Fibroblast of the conjunctiva (primary cell): Measurements from ENCODE around the gene KIF3A.
A peak's percentile ranks its signal among the peaks of the same experiment; 100 is the strongest.

ENCODE experiments used
- DNase-seq: peaks from one replicate; pipeline ENCODE4 v3.0.0-alpha.2; 2010; ENCODE audit warnings: low read depth

Gene KIF3A

GRCh38 chr5:132677682-132678400, 59.5 kb downstream of the KIF3A start:
- no peak for DNase-seq

GRCh38 chr5:132677191-132677590, 60.2 kb downstream of the KIF3A start:
- DNase-seq: peak; percentile 53

- DNase-seq: no peak
Observed at GRCh38 chr5:132675936-132676689, 61.2 kb downstream of the KIF3A start.

GRCh38 chr5:132674671-132675506, 62.5 kb downstream of the KIF3A start:
- peak; percentile 92 for DNase-seq

- no peak for DNase-seq
Observed at GRCh38 chr5:132673939-132674630, 63.3 kb downstream of the KIF3A start, which contains the start of gene IL4. IL4 (plus strand) TSS chr5:132673989; CDS start chr5:132674051, 62 bp downstream.

GRCh38 chr5:132673488-132673887, 63.9 kb downstream of the KIF3A start:
- DNase-seq: no peak

GRCh38 chr5:132671000-132671399, 66.3 kb downstream of the KIF3A start:
- no peak for DNase-seq

- DNase-seq: no peak
Observed at GRCh38 chr5:132669966-132670882, 67.1 kb downstream of the KIF3A start.

- no peak for DNase-seq
Observed at GRCh38 chr5:132669455-132669820, 67.9 kb downstream of the KIF3A start.

GRCh38 chr5:132668706-132669454, 68.5 kb downstream of the KIF3A start:
- DNase-seq: no peak

- DNase-seq: no peak
Observed at GRCh38 chr5:132667761-132668705, 69.3 kb downstream of the KIF3A start.

GRCh38 chr5:132667309-132667708, 70.0 kb downstream of the KIF3A start:
- DNase-seq: no peak

GRCh38 chr5:132666310-132667123, 70.8 kb downstream of the KIF3A start:
- no peak for DNase-seq

- no peak for DNase-seq
Observed at GRCh38 chr5:132665574-132666080, 71.7 kb downstream of the KIF3A start.

GRCh38 chr5:132664696-132665209, 72.6 kb downstream of the KIF3A start:
- DNase-seq: no peak

- DNase-seq: no peak
Observed at GRCh38 chr5:132663771-132664695, 73.3 kb downstream of the KIF3A start.
